HepG2 (cell line): ENCODE results near the gene FAM89B.

Experiments
- CTCF ChIP-seq: sonication (generic); formaldehyde crosslinking; IDR thresholded peaks from 2 replicates; pipeline ENCODE4 v1.5.0; 2020; ENCODE audit warnings: mild to moderate bottlenecking, missing genetic modification reagents, moderate library complexity
- IRF2 ChIP-seq: IDR thresholded peaks from 2 replicates; pipeline ENCODE4 v1.6.1; 2018; ENCODE audit warnings: missing genetic modification reagents, missing compliant biosample characterization
- MEF2D ChIP-seq: sonication (generic); formaldehyde crosslinking; IDR thresholded peaks from 2 replicates; pipeline ENCODE4 v1.5.1; 2020; ENCODE audit warnings: mild to moderate bottlenecking, missing genetic modification reagents
- PBX3 ChIP-seq: sonication (generic); formaldehyde crosslinking; IDR thresholded peaks from 2 replicates; pipeline ENCODE4 v1.8.1; 2023; ENCODE audit warnings: missing genetic modification reagents, inconsistent platforms, borderline replicate concordance
- RAD21 ChIP-seq: fragments of 450-650 bp; formaldehyde crosslinking; IDR thresholded peaks from 2 replicates; pipeline ENCODE4 v1.5.0; 2020; ENCODE audit warnings: mild to moderate bottlenecking
- SMYD3 ChIP-seq: sonication (generic); formaldehyde crosslinking; IDR thresholded peaks from 2 replicates; pipeline ENCODE4 v1.8.1; 2023; ENCODE audit warnings: mild to moderate bottlenecking, missing genetic modification reagents
- TARDBP ChIP-seq: sonication (generic); formaldehyde crosslinking; IDR thresholded peaks from 2 replicates; pipeline ENCODE4 v1.8.0; 2022; ENCODE audit warnings: mild to moderate bottlenecking, missing genetic modification reagents
- ZBTB33 ChIP-seq: sonication (generic); formaldehyde crosslinking; IDR thresholded peaks from 2 replicates; pipeline ENCODE4 v1.4.0; 2020; ENCODE audit warnings: missing genetic modification reagents
- ZNF274 ChIP-seq: sonication (generic); formaldehyde crosslinking; IDR thresholded peaks from 2 replicates; pipeline ENCODE4 v1.5.1; 2020; ENCODE audit warnings: mild to moderate bottlenecking, missing genetic modification reagents

- no peak for TF ChIP-seq CTCF
- no peak for TF ChIP-seq MEF2D
- TF ChIP-seq ZNF274 (CRISPR knock-in tag): no peak
- no peak for TF ChIP-seq RAD21
- TF ChIP-seq ZBTB33 (CRISPR knock-in tag): no peak
- no peak for TF ChIP-seq PBX3
- TF ChIP-seq SMYD3 (CRISPR knock-in tag): no peak
- no peak for TF ChIP-seq IRF2
- no peak for TF ChIP-seq TARDBP (CRISPR knock-in tag)
Measured at GRCh38 chr11:65599216-65599954, 27.0 kb downstream of the FAM89B start.
